ENCODE measurements around the gene WFIKKN2. TPM values are rescaled to one million over a fixed set of nuclear protein-coding genes. Genes with fewer than 3 reads are reported as not detected.

WFIKKN2 gene
- total RNA-seq, 1 experiment from 2014 or later: 0.05 TPM

- no peaks in the 10 kb centered on the region for H3K27me3 ChIP-seq (ENCODE audit: insufficient read depth, low read length)
- ChIA-PET POLR2A (no interaction called here), CTCF (no interaction called here), RAD21 (ENCODE audit: low non-redundant PET in 1 of 2, low total read pairs in 2 of 2, uncharacterized antibody in 2 of 2, unreplicated experiment in 2 of 2) (no interaction called here)
- intact Hi-C loops (cut with micrococcal nuclease): no loop called here
- no peaks in the 10 kb centered on the region for H3K36me3 ChIP-seq (ENCODE audit: control insufficient read depth in 1 of 2, insufficient read depth in 2 of 2, low read length in 2 of 2)
- ATAC-seq: no peak
- no peaks in the 10 kb centered on the region for H4K20me1 ChIP-seq (ENCODE audit: insufficient read depth)
- TF ChIP-seq, protein P1, sequence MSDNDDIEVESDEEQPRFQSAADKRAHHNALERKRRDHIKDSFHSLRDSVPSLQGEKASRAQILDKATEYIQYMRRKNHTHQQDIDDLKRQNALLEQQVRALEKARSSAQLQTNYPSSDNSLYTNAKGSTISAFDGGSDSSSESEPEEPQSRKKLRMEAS (IDR thresholded peaks at IDR 0.05): no peak
- TF ChIP-seq SP1 (IDR thresholded peaks at IDR 0.05; ENCODE audit: low read depth): no peak
- no peak for TF ChIP-seq YY1 (IDR thresholded peaks at IDR 0.05; ENCODE audit: extremely low read depth, insufficient replicate concordance, low read depth, low read length)
- TF ChIP-seq FOSL1 (IDR thresholded peaks at IDR 0.05; ENCODE audit: low read depth): no peak
- TF ChIP-seq REST (IDR thresholded peaks at IDR 0.05; ENCODE audit: low read depth): no peak
- TF ChIP-seq, protein P2, sequence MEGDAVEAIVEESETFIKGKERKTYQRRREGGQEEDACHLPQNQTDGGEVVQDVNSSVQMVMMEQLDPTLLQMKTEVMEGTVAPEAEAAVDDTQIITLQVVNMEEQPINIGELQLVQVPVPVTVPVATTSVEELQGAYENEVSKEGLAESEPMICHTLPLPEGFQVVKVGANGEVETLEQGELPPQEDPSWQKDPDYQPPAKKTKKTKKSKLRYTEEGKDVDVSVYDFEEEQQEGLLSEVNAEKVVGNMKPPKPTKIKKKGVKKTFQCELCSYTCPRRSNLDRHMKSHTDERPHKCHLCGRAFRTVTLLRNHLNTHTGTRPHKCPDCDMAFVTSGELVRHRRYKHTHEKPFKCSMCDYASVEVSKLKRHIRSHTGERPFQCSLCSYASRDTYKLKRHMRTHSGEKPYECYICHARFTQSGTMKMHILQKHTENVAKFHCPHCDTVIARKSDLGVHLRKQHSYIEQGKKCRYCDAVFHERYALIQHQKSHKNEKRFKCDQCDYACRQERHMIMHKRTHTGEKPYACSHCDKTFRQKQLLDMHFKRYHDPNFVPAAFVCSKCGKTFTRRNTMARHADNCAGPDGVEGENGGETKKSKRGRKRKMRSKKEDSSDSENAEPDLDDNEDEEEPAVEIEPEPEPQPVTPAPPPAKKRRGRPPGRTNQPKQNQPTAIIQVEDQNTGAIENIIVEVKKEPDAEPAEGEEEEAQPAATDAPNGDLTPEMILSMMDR (IDR thresholded peaks at IDR 0.05 in 2 of 3, conservative IDR thresholded peaks at IDR 0.05 in 1 of 3; ENCODE audit: borderline replicate concordance in 1 of 3, insufficient read depth in 1 of 3, low read depth in 2 of 3, low read length in 2 of 3): no peak
- no peak for TF ChIP-seq JUND (IDR thresholded peaks at IDR 0.05)
- TF ChIP-seq, protein P3, sequence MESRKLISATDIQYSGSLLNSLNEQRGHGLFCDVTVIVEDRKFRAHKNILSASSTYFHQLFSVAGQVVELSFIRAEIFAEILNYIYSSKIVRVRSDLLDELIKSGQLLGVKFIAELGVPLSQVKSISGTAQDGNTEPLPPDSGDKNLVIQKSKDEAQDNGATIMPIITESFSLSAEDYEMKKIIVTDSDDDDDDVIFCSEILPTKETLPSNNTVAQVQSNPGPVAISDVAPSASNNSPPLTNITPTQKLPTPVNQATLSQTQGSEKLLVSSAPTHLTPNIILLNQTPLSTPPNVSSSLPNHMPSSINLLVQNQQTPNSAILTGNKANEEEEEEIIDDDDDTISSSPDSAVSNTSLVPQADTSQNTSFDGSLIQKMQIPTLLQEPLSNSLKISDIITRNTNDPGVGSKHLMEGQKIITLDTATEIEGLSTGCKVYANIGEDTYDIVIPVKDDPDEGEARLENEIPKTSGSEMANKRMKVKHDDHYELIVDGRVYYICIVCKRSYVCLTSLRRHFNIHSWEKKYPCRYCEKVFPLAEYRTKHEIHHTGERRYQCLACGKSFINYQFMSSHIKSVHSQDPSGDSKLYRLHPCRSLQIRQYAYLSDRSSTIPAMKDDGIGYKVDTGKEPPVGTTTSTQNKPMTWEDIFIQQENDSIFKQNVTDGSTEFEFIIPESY (IDR thresholded peaks at IDR 0.05; ENCODE audit: extremely low read depth, insufficient replicate concordance, low read length): no peak
- TF ChIP-seq CBX3 (IDR thresholded peaks at IDR 0.05; ENCODE audit: low read depth): no peak
- H3K4me2 ChIP-seq (ENCODE audit: low read length): no peak overlapping the region
- peaks cover 0 to 11% of the 10 kb centered on the region in 2 experiments; a peak in 2 of 4 replicates for H3K4me1 ChIP-seq (ENCODE audit: control insufficient read depth in 1 of 2, insufficient read depth in 2 of 2, low read length in 2 of 2)
- H3K27ac ChIP-seq (ENCODE audit: low read depth, low read length): no peak overlapping the region
- no peak for DNase-seq (ENCODE audit: low read depth, low spot score)
- H3K9me2 ChIP-seq (ENCODE audit: insufficient read depth): no peaks in the 10 kb centered on the region
- no peak overlapping the region for H2AFZ ChIP-seq (ENCODE audit: low read depth, low read length, poor library complexity, severe bottlenecking)
- no peak overlapping the region for H3K9ac ChIP-seq (ENCODE audit: low read length)
- H3K79me2 ChIP-seq (ENCODE audit: insufficient read depth, low read length): no peaks in the 10 kb centered on the region
- BruUV-seq (replicated peaks): no TSS peak
- H3K4me3 ChIP-seq (replicated peaks in 1 of 2; ENCODE audit: low read depth in 1 of 2, low read length in 2 of 2): no peak overlapping the region
- H3K9me3 ChIP-seq (ENCODE audit: control insufficient read depth in 1 of 2, insufficient read depth in 1 of 2, low read depth in 1 of 2, low read length in 2 of 2): no peaks in the 10 kb centered on the region
Observed at GRCh38 chr17:50808413-50808812, 27.0 kb upstream of the WFIKKN2 start.
